K562 (cell line): Measurements from ENCODE around the gene GFRA1. TPM values are rescaled to one million over a fixed set of nuclear protein-coding genes. Genes with fewer than 3 reads are reported as not detected.

ENCODE experiments used
- ATAC-seq: fragments of 200-7000 bp; cut with Tn5 transposase; 3 replicates; pipeline ENCODE4 v1.9.1; 2020; ENCODE audit warnings: moderate library complexity
- BruUV-seq: library from RNA; stranded (reverse); fragments of 400-500 nt; replicated peaks from 2 replicates; lab custom pipeline; 2021; lab: Mats Ljungman, UMichigan
- CTCF ChIA-PET: fragments of 300-600 bp; formaldehyde crosslinking; extraction: SDS; loops from one replicate; lab custom pipeline; 2021; ENCODE audit warnings: low intra/inter-chr PET ratio; lab: Yijun Ruan, JAX
- POLR2A ChIA-PET: fragments of 300-600, 350-650 bp; sonication (Branson Sonifier 250); formaldehyde crosslinking; extraction: SDS; loops from one replicate; lab custom pipeline; 2021; ENCODE audit warnings: antibody characterized with exemption, inconsistent platforms; lab: Yijun Ruan, JAX
- DNase-seq, 4 experiments: peaks; one replicate each; pipeline versions ENCODE4 v3.0.0 to v3.0.0-alpha.2; 2011 to 2018; ENCODE audit warnings: low spot score in 3 of 4, mixed read lengths in 3 of 4; ENCODE audit errors: extremely low read depth in 1 of 4
- FAIRE-seq: peaks from 2 replicates; lab custom pipeline; 2011; peaks lifted over from hg19 to GRCh38; lab: Jason Lieb, UNC
- H2AFZ ChIP-seq: 2 replicates; pipeline ENCODE4 v1.6.0; 2011; ENCODE audit warnings: low read depth, low read length, control low read depth, inconsistent platforms
- H3K27ac ChIP-seq: fragments of 200-600 bp; 3 replicates; pipeline ENCODE4 v1.8.0; 2011; ENCODE audit warnings: low read depth, mild to moderate bottlenecking, control low read depth, inconsistent platforms, low read length, moderate library complexity, mixed read lengths; ENCODE audit errors: extremely low read depth
- H3K27me3 ChIP-seq, 2 experiments: fragments of 300-600 bp in 1 of 2; 2 replicates in 1 of 2; 3 replicates in 1 of 2; pipeline versions ENCODE4 v1.6.0 to v1.8.0; 2011; ENCODE audit warnings: inconsistent platforms in 2 of 2, low read length in 2 of 2, mild to moderate bottlenecking in 1 of 2, mixed read lengths in 1 of 2, moderate library complexity in 1 of 2; ENCODE audit not compliant: control insufficient read depth in 2 of 2, insufficient read depth in 2 of 2
- H3K36me3 ChIP-seq: fragments of 300-600 bp; 3 replicates; pipeline ENCODE4 v1.8.0; 2011; ENCODE audit warnings: mild to moderate bottlenecking, low read length, inconsistent platforms; ENCODE audit not compliant: control insufficient read depth, insufficient read depth
- H3K4me1 ChIP-seq, 2 experiments: fragments of 200-600 bp in 1 of 2; replicated peaks in 1 of 2; 2 replicates in 1 of 2; 3 replicates in 1 of 2; pipeline versions ENCODE4 v1.5.1 to v1.8.0; 2011; ENCODE audit warnings: inconsistent platforms in 2 of 2, low read length in 2 of 2, mild to moderate bottlenecking in 1 of 2, mixed read lengths in 1 of 2, moderate library complexity in 1 of 2; ENCODE audit not compliant: control insufficient read depth in 2 of 2, insufficient read depth in 2 of 2
- H3K4me2 ChIP-seq: 2 replicates; pipeline ENCODE4 v1.6.1; 2011; ENCODE audit warnings: low read length, control low read depth, inconsistent platforms, mixed read lengths; ENCODE audit not compliant: insufficient read depth
- H3K4me3 ChIP-seq: fragments of 200-600 bp; sonication (generic), shearing (Covaris generic); 2 replicates; pipeline ENCODE4 v1.5.1; 2016; ENCODE audit warnings: control low read depth, inconsistent platforms
- H3K79me2 ChIP-seq: fragments of 200-600 bp; 3 replicates; pipeline ENCODE4 v1.8.0; 2011; ENCODE audit warnings: low read length, inconsistent platforms; ENCODE audit not compliant: control insufficient read depth, insufficient read depth
- H3K9ac ChIP-seq, 2 experiments: 2 replicates each; pipeline versions ENCODE4 v1.6.0 to v1.6.1; 2011; ENCODE audit warnings: low read depth in 2 of 2, low read length in 2 of 2, control low read depth in 1 of 2, inconsistent platforms in 1 of 2, mild to moderate bottlenecking in 1 of 2, mixed read lengths in 1 of 2; ENCODE audit not compliant: insufficient read depth in 1 of 2
- H3K9me1 ChIP-seq: one replicate; pipeline ENCODE4 v1.6.0; 2011; ENCODE audit warnings: inconsistent platforms, mild to moderate bottlenecking, low read length, moderate library complexity; ENCODE audit not compliant: control insufficient read depth, insufficient read depth
- H3K9me3 ChIP-seq: replicated peaks from 2 replicates; pipeline ENCODE4 v1.5.1; 2011; ENCODE audit warnings: low read depth, low read length, inconsistent platforms; ENCODE audit not compliant: control insufficient read depth, insufficient read depth
- H4K20me1 ChIP-seq: replicated peaks from 2 replicates; pipeline ENCODE4 v1.6.1; 2011; ENCODE audit warnings: low read length, inconsistent platforms, mixed read lengths; ENCODE audit not compliant: control insufficient read depth, insufficient read depth
- ARHGAP35 ChIP-seq: fragments of 450-650 bp; IDR thresholded peaks from 2 replicates; pipeline ENCODE4 v1.6.1; 2018; ENCODE audit not compliant: partially characterized antibody
- ATF4 ChIP-seq: fragments of 450-650 bp; formaldehyde crosslinking; IDR thresholded peaks from 2 replicates; pipeline ENCODE4 v1.4.0; 2022; ENCODE audit warnings: mild to moderate bottlenecking, moderate library complexity
- CHCHD3 ChIP-seq: fragments of 250-450 bp; sonication (Bioruptor Pico); IDR thresholded peaks from 2 replicates; pipeline ENCODE4 v2.1.2; 2022; ENCODE audit warnings: mild to moderate bottlenecking
- KLF6 ChIP-seq: fragments of 250-450 bp; sonication (Bioruptor Pico); IDR thresholded peaks from 2 replicates; pipeline ENCODE4 v1.4.0; 2020; ENCODE audit warnings: mild to moderate bottlenecking, moderate library complexity, borderline replicate concordance
- MAX ChIP-seq: sonication (generic); formaldehyde crosslinking; IDR thresholded peaks from 2 replicates; pipeline ENCODE4 v1.9.0; 2022; ENCODE audit warnings: mild to moderate bottlenecking, missing genetic modification reagents
- MTA3 ChIP-seq: fragments of 450-650 bp; formaldehyde crosslinking; IDR thresholded peaks from 2 replicates; pipeline ENCODE4 v1.6.1; 2017; ENCODE audit warnings: mild to moderate bottlenecking, borderline replicate concordance
- PRMT5 ChIP-seq: sonication (generic); formaldehyde crosslinking; IDR thresholded peaks from 2 replicates; pipeline ENCODE4 v1.5.0; 2020; ENCODE audit warnings: missing genetic modification reagents
- RBBP5 ChIP-seq: fragments of 200-600 bp; sonication (generic); IDR thresholded peaks from 2 replicates; pipeline ENCODE4 v1.6.1; 2012; ENCODE audit warnings: borderline replicate concordance, mild to moderate bottlenecking, low read length, control low read depth, inconsistent platforms; ENCODE audit not compliant: insufficient read depth, poor library complexity, severe bottlenecking
- SMARCE1 ChIP-seq: fragments of 450-650 bp; IDR thresholded peaks from 2 replicates; pipeline ENCODE4 v1.7.1; 2016; ENCODE audit warnings: mild to moderate bottlenecking
- SPI1 ChIP-seq: IDR thresholded peaks from 2 replicates; pipeline ENCODE4 v1.6.1; 2011; ENCODE audit warnings: low read depth, low read length, control low read depth, borderline replicate concordance
- STAT6 ChIP-seq: sonication (generic); formaldehyde crosslinking; IDR thresholded peaks from 2 replicates; pipeline ENCODE4 v1.8.1; 2023; ENCODE audit warnings: mild to moderate bottlenecking, missing genetic modification reagents
- ZKSCAN3 ChIP-seq: fragments of 250-450 bp; sonication (Bioruptor Pico); IDR thresholded peaks from 2 replicates; pipeline ENCODE4 v1.4.0; 2020
- ZNF217 ChIP-seq: sonication (generic); formaldehyde crosslinking; IDR thresholded peaks from 2 replicates; pipeline ENCODE4 v1.8.0; 2022; ENCODE audit warnings: mild to moderate bottlenecking, missing genetic modification reagents
- ZNF408 ChIP-seq: fragments of 250-450 bp; sonication (Bioruptor Pico); IDR thresholded peaks from 2 replicates; pipeline ENCODE4 v1.4.0; 2020; ENCODE audit warnings: low read depth, mild to moderate bottlenecking, moderate library complexity
- ZNF444 ChIP-seq: fragments of 250-450 bp; sonication (Bioruptor Pico); IDR thresholded peaks from 2 replicates; pipeline ENCODE4 v1.4.0; 2020; ENCODE audit warnings: mild to moderate bottlenecking, moderate library complexity
- WGBS: fragments of 100-300 bp; shearing (Covaris generic); methylation state at CpG from one replicate; pipeline ENCODE4 v1.1.6; 2016; ENCODE audit warnings: low coverage, mixed read lengths; ENCODE audit not compliant: insufficient coverage; ENCODE audit errors: missing lambda C conversion rate; 5-methylcytosine and 5-hydroxymethylcytosine counted together
- in situ Hi-C: fragments of 300-500 bp; cut with MboI; formaldehyde crosslinking; loops from 4 replicates; pipeline ENCODE4 v1.15.0; 2018; ENCODE audit warnings: inconsistent platforms, mixed read lengths
- intact Hi-C: fragments of 100-400 bp; cut with micrococcal nuclease; formaldehyde crosslinking; loops from 2 replicates; pipeline ENCODE4 v1.14.2; 2022
- polyA plus RNA-seq, 8 experiments: library from polyadenylated mRNA; depleted of rRNA in 4 of 8; stranded (reverse) in 5 of 8; unstranded in 3 of 8; fragments of >200 nt; fragmentation: Nextera tagmentation in 2 of 8; fragmentation: Illumina TruSeq in 1 of 8; extraction: Ambion mirVana in 2 of 8; extraction: Trizol in 1 of 8; gene quantifications; 2 replicates each; pipeline versions ENCODE4 v1.2.1 to v1.2.3, GENCODE V29; 2011 to 2014; ENCODE audit warnings: inconsistent platforms in 1 of 8, missing spikeins in 1 of 8
- total RNA-seq, 7 experiments: library from RNA; depleted of rRNA in 6 of 7; stranded (reverse); fragments of >200 nt in 6 of 7; fragmentation: Illumina TruSeq in 2 of 7; extraction: Trizol in 2 of 7; gene quantifications; 2 replicates each; pipeline versions ENCODE4 v1.2.1 to v1.2.3, GENCODE V29; 2011 to 2021; ENCODE audit warnings: low replicate concordance in 1 of 7
- TF ChIP-seq, protein P1 (sequence below): fragments of 250-450 bp; sonication (Bioruptor Pico); IDR thresholded peaks from 2 replicates; pipeline ENCODE4 v1.5.0; 2021; ENCODE audit warnings: mild to moderate bottlenecking, borderline replicate concordance

The GFRA1 gene
- total and polyA plus RNA-seq, 9 of the 15 experiments (the other 6 are each of a cell fraction or from before 2014, with no cell fraction given): 0.04 TPM; not detected in 8

- H4K20me1 ChIP-seq: no peaks in the 10 kb centered on the region
- 0% methylated on average over 9 of the region's 10 CpGs for WGBS
- no peaks in the 10 kb centered on the region for H3K9me1 ChIP-seq
- no peak overlapping the region for H3K9ac ChIP-seq
- FAIRE-seq (no peak), DNase-seq (no peak), ATAC-seq (no peak)
- ChIA-PET POLR2A (no interaction called here), CTCF (no interaction called here)
- H2AFZ ChIP-seq: no peak overlapping the region
- H3K27ac ChIP-seq: no peak overlapping the region
- H3K9me3 ChIP-seq: no peaks in the 10 kb centered on the region
- no peaks in the 10 kb centered on the region for H3K4me1 ChIP-seq
- in situ Hi-C loops: no loop called here
- H3K4me2 ChIP-seq: no peak overlapping the region
- BruUV-seq: no TSS peak
- H3K79me2 ChIP-seq: no peaks in the 10 kb centered on the region
- no peak overlapping the region for H3K4me3 ChIP-seq
- H3K36me3 ChIP-seq: no peaks in the 10 kb centered on the region
- H3K27me3 ChIP-seq: no peaks in the 10 kb centered on the region
- intact Hi-C loops: no loop called here
- TF ChIP-seq KLF6 (CRISPR knock-in tag) (no peak), ZNF408 (CRISPR knock-in tag) (no peak), ZKSCAN3 (CRISPR knock-in tag) (no peak), MAX (CRISPR knock-in tag) (no peak), ATF4 (CRISPR knock-in tag) (no peak), ZNF444 (CRISPR knock-in tag) (no peak), PRMT5 (no peak), CHCHD3 (CRISPR knock-in tag) (no peak), MTA3 (no peak), ARHGAP35 (no peak), RBBP5 (no peak), SPI1 (no peak), ZNF217 (CRISPR knock-in tag) (no peak), STAT6 (no peak), SMARCE1 (no peak)
- TF ChIP-seq, protein P1, sequence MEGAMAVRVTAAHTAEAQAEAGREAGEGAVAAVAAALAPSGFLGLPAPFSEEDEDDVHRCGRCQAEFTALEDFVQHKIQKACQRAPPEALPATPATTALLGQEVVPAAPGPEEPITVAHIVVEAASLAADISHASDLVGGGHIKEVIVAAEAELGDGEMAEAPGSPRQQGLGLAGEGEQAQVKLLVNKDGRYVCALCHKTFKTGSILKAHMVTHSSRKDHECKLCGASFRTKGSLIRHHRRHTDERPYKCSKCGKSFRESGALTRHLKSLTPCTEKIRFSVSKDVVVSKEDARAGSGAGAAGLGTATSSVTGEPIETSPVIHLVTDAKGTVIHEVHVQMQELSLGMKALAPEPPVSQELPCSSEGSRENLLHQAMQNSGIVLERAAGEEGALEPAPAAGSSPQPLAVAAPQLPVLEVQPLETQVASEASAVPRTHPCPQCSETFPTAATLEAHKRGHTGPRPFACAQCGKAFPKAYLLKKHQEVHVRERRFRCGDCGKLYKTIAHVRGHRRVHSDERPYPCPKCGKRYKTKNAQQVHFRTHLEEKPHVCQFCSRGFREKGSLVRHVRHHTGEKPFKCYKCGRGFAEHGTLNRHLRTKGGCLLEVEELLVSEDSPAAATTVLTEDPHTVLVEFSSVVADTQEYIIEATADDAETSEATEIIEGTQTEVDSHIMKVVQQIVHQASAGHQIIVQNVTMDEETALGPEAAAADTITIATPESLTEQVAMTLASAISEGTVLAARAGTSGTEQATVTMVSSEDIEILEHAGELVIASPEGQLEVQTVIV (CRISPR knock-in tag): no peak
These were observed 145.9 kb downstream of the GFRA1 start for GRCh38 chr10:116126954-116127695.
